PFSK-1 (cell line): ENCODE data around the gene FMO2.

ENCODE experiments used
- FOXP2 ChIP-seq: optimal IDR thresholded peaks from 2 replicates; pipeline ENCODE3; 2011; ENCODE audit warnings: borderline replicate concordance, control low read depth, inconsistent platforms; ENCODE audit not compliant: insufficient read depth; ENCODE audit errors: extremely low read length, extremely low read depth
- POLR2AphosphoS5 ChIP-seq: IDR thresholded peaks from 2 replicates; pipeline ENCODE4 v1.6.1; 2012; ENCODE audit warnings: low read depth, mild to moderate bottlenecking, control low read depth, low read length, moderate library complexity
- SIN3A ChIP-seq: IDR thresholded peaks from 2 replicates; pipeline ENCODE4 v1.6.1; 2012; ENCODE audit warnings: mild to moderate bottlenecking, low read length, moderate library complexity, borderline replicate concordance; ENCODE audit not compliant: insufficient read depth
- TAF1 ChIP-seq: IDR thresholded peaks from 2 replicates; pipeline ENCODE4 v1.6.1; 2012; ENCODE audit warnings: low read length, control low read depth, borderline replicate concordance; ENCODE audit not compliant: insufficient read depth
- TF ChIP-seq, protein P1 (sequence below), 2 experiments: IDR thresholded peaks; 2 replicates each; pipeline versions ENCODE4 v1.6.1 to v1.8.0; 2011 to 2012; ENCODE audit warnings: low read depth in 2 of 2, low read length in 2 of 2, control low read depth in 1 of 2, inconsistent platforms in 1 of 2, mild to moderate bottlenecking in 1 of 2, moderate library complexity in 1 of 2; ENCODE audit not compliant: insufficient read depth in 1 of 2

FMO2 gene

DNA sequence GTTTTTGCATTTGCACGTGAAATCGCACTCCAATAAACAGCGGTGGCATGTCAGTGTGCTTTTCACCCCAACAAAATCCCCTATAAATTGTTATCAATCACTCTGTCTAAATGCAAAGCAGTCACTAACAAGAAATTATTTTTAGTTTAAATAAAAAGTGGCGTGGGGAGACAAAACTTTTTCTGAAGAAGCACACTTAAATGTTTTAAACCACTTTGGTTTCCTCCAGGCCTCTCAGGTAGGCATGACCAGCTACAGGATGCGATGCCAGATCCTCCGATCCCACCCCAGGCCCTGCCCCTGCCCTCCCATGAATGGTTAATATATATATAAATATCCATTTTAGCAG lies 66.8 kb downstream of the FMO2 start:
- TF ChIP-seq SIN3A (no peak), POLR2AphosphoS5 (no peak), TAF1 (no peak), FOXP2 (no peak)
- TF ChIP-seq, protein P1, sequence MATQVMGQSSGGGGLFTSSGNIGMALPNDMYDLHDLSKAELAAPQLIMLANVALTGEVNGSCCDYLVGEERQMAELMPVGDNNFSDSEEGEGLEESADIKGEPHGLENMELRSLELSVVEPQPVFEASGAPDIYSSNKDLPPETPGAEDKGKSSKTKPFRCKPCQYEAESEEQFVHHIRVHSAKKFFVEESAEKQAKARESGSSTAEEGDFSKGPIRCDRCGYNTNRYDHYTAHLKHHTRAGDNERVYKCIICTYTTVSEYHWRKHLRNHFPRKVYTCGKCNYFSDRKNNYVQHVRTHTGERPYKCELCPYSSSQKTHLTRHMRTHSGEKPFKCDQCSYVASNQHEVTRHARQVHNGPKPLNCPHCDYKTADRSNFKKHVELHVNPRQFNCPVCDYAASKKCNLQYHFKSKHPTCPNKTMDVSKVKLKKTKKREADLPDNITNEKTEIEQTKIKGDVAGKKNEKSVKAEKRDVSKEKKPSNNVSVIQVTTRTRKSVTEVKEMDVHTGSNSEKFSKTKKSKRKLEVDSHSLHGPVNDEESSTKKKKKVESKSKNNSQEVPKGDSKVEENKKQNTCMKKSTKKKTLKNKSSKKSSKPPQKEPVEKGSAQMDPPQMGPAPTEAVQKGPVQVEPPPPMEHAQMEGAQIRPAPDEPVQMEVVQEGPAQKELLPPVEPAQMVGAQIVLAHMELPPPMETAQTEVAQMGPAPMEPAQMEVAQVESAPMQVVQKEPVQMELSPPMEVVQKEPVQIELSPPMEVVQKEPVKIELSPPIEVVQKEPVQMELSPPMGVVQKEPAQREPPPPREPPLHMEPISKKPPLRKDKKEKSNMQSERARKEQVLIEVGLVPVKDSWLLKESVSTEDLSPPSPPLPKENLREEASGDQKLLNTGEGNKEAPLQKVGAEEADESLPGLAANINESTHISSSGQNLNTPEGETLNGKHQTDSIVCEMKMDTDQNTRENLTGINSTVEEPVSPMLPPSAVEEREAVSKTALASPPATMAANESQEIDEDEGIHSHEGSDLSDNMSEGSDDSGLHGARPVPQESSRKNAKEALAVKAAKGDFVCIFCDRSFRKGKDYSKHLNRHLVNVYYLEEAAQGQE (IDR thresholded peaks at IDR 0.05; ENCODE audit: insufficient read depth in 1 of 2, low read depth in 2 of 2, low read length in 2 of 2): no peak

DNA sequence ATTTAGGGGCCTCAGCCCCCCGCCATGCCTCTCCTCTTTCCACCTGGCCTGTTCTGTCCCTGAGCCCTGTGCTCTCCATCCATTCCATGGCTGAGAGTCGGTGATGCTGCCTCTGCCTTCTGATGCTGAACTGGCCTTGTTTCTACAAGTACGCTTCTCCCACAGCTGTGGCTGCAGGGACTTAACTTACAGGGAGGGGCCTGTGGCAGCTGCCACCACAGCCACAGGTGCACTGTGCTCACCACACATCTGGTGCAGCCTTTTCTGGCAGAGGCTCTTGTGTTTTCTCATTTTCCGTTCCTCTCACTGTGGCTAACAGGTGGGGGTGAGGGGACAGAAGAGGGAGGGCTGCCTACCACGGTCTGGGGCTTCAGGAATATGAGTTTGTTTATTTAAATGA lies 67.4 kb downstream of the FMO2 start:
- TF ChIP-seq, protein P1 (IDR thresholded peaks at IDR 0.05; ENCODE audit: insufficient read depth in 1 of 2, low read depth in 2 of 2, low read length in 2 of 2): no peak
- no peak for TF ChIP-seq TAF1

DNA sequence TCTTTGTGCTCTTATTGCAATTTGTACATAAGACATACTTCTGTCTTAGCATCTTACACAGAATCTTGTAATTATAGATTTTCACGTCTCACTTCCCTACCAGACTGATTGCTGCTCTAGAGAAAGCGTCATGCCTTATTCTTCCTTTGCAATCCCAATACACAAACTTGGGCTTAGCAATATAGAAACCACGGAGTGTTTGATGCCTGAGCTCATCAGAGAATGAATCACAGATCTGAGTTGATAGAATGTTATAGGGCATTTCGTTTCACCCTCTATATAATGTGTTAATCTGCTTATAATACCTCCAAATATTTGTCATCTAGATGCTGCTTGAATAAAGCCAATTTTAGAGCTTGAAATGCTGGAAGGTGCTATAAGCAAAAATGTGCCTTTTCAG lies 69.8 kb downstream of the FMO2 start:
- no peak for TF ChIP-seq FOXP2
- TF ChIP-seq SIN3A: no peak
- TF ChIP-seq, protein P1 (IDR thresholded peaks at IDR 0.05; ENCODE audit: insufficient read depth in 1 of 2, low read depth in 2 of 2, low read length in 2 of 2): no peak
- no peak for TF ChIP-seq POLR2AphosphoS5

DNA sequence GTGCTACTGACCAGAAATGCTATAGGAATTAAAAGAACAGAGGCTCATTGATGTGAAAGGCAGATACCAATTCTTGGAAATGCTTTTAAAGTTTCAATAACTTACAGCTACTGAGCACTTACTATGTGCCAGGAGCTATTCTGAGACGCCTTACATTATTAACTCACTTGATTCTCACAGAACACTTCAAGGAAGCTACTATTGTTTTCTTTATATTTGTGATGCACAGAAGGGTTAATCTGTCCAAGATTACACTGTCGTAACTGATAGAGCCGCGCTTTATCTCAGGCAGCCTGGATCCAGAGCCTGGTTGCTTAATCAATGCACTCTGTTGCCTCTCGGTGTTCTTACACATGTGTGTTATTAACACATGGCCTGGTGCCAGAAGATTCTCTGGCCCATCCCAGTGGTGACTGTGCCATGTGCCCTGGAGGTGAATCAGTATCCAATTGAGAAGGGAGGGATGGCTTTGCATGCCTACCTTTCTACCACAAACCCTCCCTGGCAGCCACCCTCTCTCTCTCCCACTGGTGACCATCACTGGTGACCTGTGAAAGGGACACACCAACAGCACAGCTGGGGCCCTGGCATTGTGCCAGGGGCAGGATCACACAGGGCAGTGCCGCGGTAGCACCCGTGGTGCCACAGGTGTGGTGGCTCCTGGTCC lies 72.0 kb downstream of the FMO2 start:
- no peak for TF ChIP-seq SIN3A
- TF ChIP-seq POLR2AphosphoS5: no peak
- no peak for TF ChIP-seq TAF1
- TF ChIP-seq, protein P1 (IDR thresholded peaks at IDR 0.05; ENCODE audit: insufficient read depth in 1 of 2, low read depth in 2 of 2, low read length in 2 of 2): no peak
- no peak for TF ChIP-seq FOXP2

DNA sequence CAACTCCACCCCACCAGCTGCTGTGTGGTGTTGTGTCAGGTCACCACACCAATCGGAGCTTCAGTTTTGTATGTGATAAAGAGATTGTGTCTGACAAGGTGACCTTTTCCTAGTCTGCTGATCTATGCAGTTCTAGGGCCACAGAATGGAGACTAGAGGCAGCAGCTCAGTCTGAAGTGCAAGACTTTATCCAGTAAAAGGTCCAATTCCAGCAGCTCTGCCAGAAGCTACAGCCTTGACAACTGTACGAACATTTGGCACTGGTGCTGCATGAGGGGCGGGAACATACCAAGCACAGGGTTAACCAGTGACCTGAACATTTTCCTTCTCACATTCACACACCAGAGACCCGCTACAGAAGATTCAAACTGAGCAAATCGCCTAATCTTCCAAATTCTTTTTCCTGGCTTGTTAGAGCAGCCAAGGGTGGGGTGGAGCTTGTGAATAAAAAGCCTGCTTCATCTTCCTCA lies 72.5 kb downstream of the FMO2 start:
- TF ChIP-seq, protein P1 (IDR thresholded peaks at IDR 0.05; ENCODE audit: insufficient read depth in 1 of 2, low read depth in 2 of 2, low read length in 2 of 2): no peak
- TF ChIP-seq POLR2AphosphoS5: no peak
- TF ChIP-seq TAF1: no peak
- no peak for TF ChIP-seq SIN3A
- no peak for TF ChIP-seq FOXP2
